Subcutaneous adipose tissue (tissue), 4 donors: ENCODE measurements around the gene TAX1BP1. TPM values are rescaled to one million over a fixed set of nuclear protein-coding genes. Genes with fewer than 3 reads are reported as not detected.

Experiments
- total RNA-seq, 4 donors: library from RNA; depleted of rRNA; stranded (reverse); fragments of >200 nt; gene quantifications; one replicate each; pipeline ENCODE4 v1.1.0, GENCODE V29; 2016
- TF ChIP-seq, protein P1 (sequence below): fragments of 450-650 bp; IDR thresholded peaks from one replicate; pipeline ENCODE4 v1.5.1; 2016; ENCODE audit warnings: low read depth, mild to moderate bottlenecking, control low read depth, antibody characterized with exemption, moderate library complexity

The TAX1BP1 gene
- total RNA-seq, 4 donors from 2014 or later = 80.8 to 113 (median 101) TPM

DNA sequence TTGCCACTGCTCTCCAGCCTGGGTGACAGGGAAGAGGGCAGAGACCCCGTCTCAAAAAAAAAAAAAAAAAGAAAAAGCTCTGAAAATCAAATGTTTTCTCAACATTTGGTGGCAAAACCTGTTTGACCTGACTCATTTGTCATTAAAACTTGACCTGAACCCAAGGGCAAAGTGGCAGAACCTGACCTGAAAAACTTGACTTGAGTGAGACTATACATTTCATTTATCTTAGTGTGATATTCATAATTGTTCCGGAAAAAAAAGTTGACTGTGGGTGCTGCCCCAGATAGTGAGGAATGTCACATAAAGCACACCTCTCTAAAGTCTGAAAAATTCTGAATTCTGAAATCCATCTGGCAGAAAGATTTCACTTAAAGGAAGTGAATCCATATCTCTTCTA lies 2.3 kb upstream of the TAX1BP1 start:
- TF ChIP-seq, protein P1, sequence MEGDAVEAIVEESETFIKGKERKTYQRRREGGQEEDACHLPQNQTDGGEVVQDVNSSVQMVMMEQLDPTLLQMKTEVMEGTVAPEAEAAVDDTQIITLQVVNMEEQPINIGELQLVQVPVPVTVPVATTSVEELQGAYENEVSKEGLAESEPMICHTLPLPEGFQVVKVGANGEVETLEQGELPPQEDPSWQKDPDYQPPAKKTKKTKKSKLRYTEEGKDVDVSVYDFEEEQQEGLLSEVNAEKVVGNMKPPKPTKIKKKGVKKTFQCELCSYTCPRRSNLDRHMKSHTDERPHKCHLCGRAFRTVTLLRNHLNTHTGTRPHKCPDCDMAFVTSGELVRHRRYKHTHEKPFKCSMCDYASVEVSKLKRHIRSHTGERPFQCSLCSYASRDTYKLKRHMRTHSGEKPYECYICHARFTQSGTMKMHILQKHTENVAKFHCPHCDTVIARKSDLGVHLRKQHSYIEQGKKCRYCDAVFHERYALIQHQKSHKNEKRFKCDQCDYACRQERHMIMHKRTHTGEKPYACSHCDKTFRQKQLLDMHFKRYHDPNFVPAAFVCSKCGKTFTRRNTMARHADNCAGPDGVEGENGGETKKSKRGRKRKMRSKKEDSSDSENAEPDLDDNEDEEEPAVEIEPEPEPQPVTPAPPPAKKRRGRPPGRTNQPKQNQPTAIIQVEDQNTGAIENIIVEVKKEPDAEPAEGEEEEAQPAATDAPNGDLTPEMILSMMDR = no peak

DNA sequence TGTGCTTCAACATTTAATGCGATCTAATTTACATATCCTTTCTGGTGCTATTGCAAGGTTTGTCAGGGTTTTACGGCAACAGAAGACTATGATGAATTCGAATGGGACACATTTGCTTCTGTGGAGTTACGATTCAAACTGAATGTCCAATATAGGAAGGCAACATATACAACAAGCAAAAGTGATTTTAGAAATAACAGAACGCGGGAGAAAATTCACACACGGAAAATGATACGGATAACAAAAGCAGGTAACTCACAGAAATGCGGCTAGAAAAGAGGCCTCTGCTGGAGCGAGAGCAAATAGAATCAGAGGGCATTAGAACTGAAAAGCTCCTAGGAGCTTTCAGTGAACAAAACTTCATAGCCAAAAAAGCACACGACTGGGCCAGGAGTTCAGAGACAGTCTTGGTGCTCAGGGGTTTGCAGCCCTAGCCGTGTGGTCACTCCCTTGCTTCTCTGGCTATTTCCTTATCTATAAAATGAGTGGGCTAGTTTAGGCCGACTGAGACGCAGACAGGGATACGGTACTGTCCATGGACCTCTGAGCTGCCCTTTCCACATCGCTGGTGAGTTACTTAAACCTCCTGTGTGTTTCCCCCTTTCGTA lies 557 bp upstream of the TAX1BP1 start:
- TF ChIP-seq, protein P1 = no peak

DNA sequence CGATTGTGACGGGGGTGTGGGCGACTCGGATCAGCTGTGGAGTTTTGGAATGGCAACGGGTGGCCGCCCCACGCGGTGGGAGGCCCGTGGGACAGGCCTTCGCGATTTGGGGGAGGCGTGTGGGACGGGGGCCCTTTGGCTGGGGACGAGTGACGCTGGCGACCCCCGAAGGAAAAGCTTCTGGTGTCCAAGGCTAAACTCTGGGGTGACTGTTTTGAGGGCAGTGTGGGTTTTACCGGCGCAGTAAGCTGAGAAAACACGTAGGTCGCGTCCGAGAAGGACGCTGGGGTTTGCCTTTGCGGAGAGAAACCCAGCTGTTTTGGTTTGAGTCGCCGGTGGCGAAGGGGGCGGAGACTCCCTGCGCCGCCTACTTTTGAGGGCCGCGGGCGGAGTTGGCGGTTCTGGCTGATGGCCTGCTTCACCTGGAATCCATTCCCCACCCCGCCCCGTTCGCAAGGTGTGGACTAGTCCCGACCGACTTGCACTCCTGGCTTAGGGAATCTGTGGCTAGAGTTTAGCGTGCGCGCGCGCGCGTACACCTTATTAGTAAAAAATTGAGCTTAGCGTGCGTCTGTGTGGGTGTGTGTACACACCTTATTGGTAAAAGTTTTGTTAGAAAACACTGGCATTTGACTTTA lies 606 bp downstream of the TAX1BP1 start:
- TF ChIP-seq, protein P1 = no peak

DNA sequence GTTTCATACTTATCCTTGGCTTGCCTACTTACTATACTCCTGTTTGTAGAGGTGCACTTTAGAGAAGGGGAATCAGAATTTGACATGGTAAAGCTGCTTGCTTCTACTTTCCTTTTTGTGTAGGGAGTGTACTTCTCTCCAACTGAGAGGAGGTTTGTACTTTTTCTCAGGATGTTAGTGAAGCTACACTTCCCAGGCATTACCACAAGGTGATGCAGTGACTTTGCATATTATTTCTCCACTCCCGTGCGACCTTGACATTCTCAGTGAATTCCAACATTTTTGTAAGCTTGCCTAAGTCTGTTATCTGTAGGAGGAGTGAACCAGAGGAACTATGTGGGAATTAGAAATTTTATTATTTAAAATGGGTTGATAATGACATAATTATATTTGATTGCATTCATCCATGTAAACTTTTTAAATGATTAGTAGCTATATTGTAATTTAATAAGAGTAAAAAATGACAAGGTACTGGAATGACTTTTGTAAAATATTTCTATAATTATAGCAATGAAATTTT lies 5.2 kb downstream of the TAX1BP1 start:
- TF ChIP-seq, protein P1 = no peak

DNA sequence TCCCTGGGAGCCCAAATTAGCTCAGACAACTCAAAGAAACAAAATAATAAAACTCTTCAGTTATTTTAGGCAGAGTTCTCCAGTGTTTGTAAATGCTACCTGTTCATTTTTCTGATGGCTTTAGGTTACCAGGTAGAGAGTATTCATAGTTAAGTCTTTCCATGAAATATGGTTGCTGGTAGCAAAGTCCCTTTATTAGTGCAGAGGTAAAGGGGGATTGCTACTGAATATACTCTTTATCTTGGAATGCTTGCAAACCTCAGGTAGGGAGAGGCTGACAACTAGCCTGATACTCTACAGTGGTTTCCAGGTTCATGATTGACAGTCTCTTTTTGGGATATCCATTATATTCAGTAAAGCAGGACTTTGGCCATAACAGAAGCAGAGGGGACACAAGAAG lies 6.5 kb downstream of the TAX1BP1 start:
- TF ChIP-seq, protein P1 = no peak

DNA sequence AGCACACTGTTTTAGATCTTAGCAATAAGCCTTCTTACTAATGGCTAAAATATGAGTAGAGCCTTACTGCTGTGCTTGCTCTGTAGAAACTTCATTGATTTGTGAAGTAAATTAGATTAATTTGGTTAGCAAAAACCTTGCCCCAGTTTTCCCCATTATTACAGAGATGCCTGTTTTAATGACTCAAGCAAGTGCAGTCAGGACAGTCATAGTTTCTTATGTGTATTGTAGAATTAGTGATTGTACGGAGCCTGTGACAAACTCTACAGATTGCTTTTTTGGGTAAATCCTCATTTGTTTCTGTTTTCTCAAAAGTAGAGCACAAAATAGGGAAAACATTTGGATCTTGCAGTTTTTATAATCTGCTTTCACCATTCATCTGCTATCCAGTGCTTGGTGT lies 7.0 kb downstream of the TAX1BP1 start:
- TF ChIP-seq, protein P1 = no peak

DNA sequence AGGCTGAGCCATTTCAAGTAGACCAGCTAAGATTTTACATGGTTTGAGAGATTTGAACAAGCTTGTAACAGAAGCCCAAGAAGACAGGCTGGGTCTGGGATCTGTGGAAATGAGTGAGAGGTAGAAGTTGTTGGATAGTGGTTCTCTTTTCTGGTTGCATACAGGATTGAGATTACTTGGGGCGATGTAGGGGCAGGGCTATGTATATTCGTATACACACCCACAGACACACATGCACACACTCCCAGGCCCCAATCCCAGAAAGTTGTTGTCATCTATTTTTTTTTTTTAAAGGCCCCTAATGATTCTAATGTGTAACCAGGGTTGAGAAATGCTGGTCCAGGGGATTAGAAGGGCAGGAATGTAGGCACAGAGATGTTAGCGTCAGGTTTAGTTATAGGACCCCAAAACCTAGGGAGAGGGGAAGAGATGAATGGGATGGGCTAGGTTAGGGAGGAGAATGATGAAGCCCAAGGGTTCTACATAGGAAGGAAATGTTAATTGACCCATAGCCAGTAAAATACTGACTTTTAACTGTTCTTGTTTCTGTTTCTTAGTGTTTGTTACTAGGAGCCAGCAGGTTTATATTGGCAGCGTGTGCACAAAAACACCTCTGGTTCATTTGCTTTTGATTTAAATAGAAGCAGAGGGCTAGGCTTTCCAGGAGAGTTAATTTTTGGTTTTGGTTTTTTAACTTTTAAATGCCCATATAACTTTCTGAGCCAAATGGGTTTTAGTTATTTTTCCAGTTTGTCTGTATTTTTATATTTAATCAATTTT lies 7.8 kb downstream of the TAX1BP1 start:
- TF ChIP-seq, protein P1 = no peak
